ENCODE measurements around the gene GRID1. TPM values are rescaled to one million over a fixed set of nuclear protein-coding genes. Genes with fewer than 3 reads are reported as not detected.

Gene GRID1
- total and polyA plus RNA-seq, 2 experiments from 2014 or later = not detected

DNA sequence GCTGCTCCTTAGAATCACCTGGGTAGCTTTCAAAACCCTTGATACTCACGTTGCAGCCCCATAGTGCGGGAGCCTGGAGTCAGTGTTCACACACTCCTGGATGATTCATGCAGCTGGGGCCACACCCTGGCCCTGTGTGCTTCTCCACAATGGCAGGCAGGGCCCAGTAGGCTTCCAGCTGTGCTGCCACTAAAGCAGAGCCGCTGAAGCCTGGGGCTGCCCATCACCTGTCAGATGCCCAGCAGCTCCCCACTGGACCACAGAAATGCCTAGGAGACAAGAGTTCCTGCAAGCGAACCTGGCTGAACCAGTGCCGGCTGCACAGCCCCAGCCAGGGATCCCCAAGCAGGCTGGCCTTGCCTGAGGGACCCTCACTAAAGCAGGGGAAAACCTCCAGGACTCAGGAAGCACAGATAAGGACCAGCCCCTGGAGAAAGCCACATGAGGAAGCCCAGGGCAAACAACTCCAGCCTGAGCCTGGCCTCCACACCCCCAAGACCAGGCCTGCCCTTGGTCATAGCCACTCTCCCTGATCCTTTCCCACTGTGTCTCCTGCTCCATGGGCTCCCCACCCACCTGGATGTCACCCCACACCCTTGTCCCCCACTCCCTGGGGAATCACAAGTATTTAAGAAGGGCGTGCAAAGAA is 111.9 kb downstream of the GRID1 start:
- Histone ChIP-seq H3K9me2 (ENCODE audit: insufficient read depth) (no peaks in the 10 kb centered on the region), H3K36me3 (ENCODE audit: low read depth) (no peaks in the 10 kb centered on the region), H3K4me1 (ENCODE audit: insufficient read depth) (no peaks in the 10 kb centered on the region), H3K27me3 (replicated peaks; ENCODE audit: insufficient read depth) (no peaks in the 10 kb centered on the region; the same call in 1 of the 2 replicates), H3K79me2 (ENCODE audit: insufficient read depth) (no peaks in the 10 kb centered on the region), H3K9ac (no peak overlapping the region), H2AFZ (no peak overlapping the region), H3K27ac (no peak overlapping the region), H3K9me3 (ENCODE audit: low read depth) (no peaks in the 10 kb centered on the region), H3F3A (ENCODE audit: insufficient read depth) (no peaks in the 10 kb centered on the region), H3K4me3 (no peak overlapping the region), H4K20me1 (ENCODE audit: insufficient read depth) (no peaks in the 10 kb centered on the region), H3K4me2 (ENCODE audit: unreplicated experiment) (no peak overlapping the region)
- DNase-seq = peak; percentile 15
- in situ Hi-C loops (cut with MboI) = no loop called here
- TF ChIP-seq EZH2 (IDR thresholded peaks at IDR 0.05; ENCODE audit: insufficient read depth, poor library complexity, severe bottlenecking) (no peak), EZH2phosphoT487 (IDR thresholded peaks at IDR 0.05; ENCODE audit: insufficient read depth, low read depth) (no peak)
- WGBS, 2 experiments (ENCODE audit: low coverage in 1 of 2, low lambda C conversion rate in 2 of 2, missing lambda C conversion rate in 2 of 2) = 28 to 30% methylated on average over 6 of the region's 6 CpGs

DNA sequence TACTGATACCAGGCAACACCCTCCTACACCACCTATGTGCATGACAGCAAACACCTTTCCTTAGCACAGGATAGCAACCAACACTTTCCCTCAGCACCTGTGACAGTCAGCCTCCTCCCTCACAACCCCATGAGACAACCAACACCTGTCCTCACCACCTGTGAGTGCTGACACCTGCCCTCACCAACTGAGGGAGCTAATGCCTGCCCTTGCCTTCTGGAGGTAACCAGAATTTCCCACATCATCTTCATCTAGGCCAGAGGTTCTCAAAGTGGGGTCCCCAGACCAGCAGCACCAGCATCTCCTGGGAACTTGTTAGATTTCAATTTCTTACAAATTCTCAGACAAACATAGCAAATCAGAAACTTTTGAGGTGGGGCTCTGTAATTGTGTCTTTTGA is 112.5 kb downstream of the GRID1 start:
- Histone ChIP-seq H3K9ac (no peak overlapping the region), H3K4me2 (ENCODE audit: unreplicated experiment) (no peak overlapping the region), H3K4me3 (no peak overlapping the region), H2AFZ (no peak overlapping the region), H4K20me1 (ENCODE audit: insufficient read depth) (no peaks in the 10 kb centered on the region), H3K27me3 (replicated peaks; ENCODE audit: insufficient read depth) (no peaks in the 10 kb centered on the region; the same call in 1 of the 2 replicates), H3K27ac (no peak overlapping the region), H3K4me1 (ENCODE audit: insufficient read depth) (no peaks in the 10 kb centered on the region), H3K9me2 (ENCODE audit: insufficient read depth) (no peaks in the 10 kb centered on the region), H3K79me2 (ENCODE audit: insufficient read depth) (no peaks in the 10 kb centered on the region), H3K9me3 (ENCODE audit: low read depth) (no peaks in the 10 kb centered on the region), H3F3A (ENCODE audit: insufficient read depth) (no peaks in the 10 kb centered on the region), H3K36me3 (ENCODE audit: low read depth) (no peaks in the 10 kb centered on the region)
- TF ChIP-seq EZH2phosphoT487 (IDR thresholded peaks at IDR 0.05; ENCODE audit: insufficient read depth, low read depth) = no peak
- no peak for TF ChIP-seq EZH2 (IDR thresholded peaks at IDR 0.05; ENCODE audit: insufficient read depth, poor library complexity, severe bottlenecking)
- DNase-seq = no peak
- in situ Hi-C loops (cut with MboI) = no loop called here

DNA sequence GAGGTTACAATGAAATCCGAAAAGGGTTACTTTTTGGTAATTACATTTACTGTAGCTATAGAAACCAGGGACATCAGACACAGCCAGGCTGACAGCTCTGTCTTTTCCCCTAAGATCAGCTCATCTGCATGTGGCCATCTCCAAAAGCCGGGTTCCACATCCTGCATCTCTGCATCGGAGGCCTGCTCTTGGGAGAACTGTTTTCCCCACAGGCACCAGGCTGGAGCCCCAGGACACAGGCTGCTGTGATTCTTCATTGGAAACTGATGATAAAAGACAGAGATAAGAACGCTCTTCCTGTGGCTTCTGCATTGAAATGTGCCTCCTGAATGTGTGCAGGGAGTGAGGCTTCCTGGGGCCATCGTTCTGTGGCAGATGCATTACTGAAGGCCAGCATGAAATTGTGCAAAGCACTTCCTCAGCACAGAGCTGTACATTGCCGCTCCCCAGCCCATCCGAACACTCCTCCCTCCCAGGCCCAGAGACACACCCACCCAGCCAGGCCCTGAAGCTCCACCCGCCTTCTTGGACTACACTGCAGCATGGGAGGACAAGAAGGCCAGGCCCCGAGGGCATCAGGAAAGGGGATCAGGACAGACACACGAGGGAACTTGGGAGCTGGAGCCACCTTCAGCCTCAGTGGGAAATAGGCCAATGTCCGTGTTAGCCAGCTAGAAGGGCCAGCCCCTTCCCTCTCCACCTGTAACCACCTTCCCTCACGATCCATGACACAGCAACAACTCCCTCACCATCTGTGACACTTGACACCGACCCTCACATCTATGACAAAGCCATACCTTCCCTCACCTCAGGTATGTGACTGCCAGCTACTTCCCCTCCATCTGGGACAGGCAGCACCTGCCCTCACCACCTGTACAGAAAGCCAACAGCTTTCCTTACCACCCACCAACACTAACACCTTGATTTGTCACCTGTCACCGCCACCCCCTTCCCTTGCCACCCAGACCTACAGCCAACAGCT is 113.2 kb downstream of the GRID1 start:
- Histone ChIP-seq H3K36me3 (ENCODE audit: low read depth) (no peaks in the 10 kb centered on the region), H3K9me3 (ENCODE audit: low read depth) (no peaks in the 10 kb centered on the region), H3K9ac (no peak overlapping the region), H3K4me2 (ENCODE audit: unreplicated experiment) (no peak overlapping the region), H4K20me1 (ENCODE audit: insufficient read depth) (no peaks in the 10 kb centered on the region), H3K27ac (no peak overlapping the region), H2AFZ (no peak overlapping the region), H3K4me3 (no peak overlapping the region), H3K4me1 (ENCODE audit: insufficient read depth) (no peaks in the 10 kb centered on the region), H3K79me2 (ENCODE audit: insufficient read depth) (no peaks in the 10 kb centered on the region), H3K27me3 (replicated peaks; ENCODE audit: insufficient read depth) (no peaks in the 10 kb centered on the region; the same call in 1 of the 2 replicates), H3F3A (ENCODE audit: insufficient read depth) (no peaks in the 10 kb centered on the region), H3K9me2 (ENCODE audit: insufficient read depth) (no peaks in the 10 kb centered on the region)
- in situ Hi-C loops (cut with MboI) = no loop called here
- no peak for DNase-seq
- WGBS, 2 experiments (ENCODE audit: low coverage in 1 of 2, low lambda C conversion rate in 2 of 2, missing lambda C conversion rate in 2 of 2) = 16 to 19% methylated on average over 14 of the region's 14 CpGs
- TF ChIP-seq EZH2phosphoT487 (IDR thresholded peaks at IDR 0.05; ENCODE audit: insufficient read depth, low read depth) (no peak), EZH2 (IDR thresholded peaks at IDR 0.05; ENCODE audit: insufficient read depth, poor library complexity, severe bottlenecking) (no peak)

DNA sequence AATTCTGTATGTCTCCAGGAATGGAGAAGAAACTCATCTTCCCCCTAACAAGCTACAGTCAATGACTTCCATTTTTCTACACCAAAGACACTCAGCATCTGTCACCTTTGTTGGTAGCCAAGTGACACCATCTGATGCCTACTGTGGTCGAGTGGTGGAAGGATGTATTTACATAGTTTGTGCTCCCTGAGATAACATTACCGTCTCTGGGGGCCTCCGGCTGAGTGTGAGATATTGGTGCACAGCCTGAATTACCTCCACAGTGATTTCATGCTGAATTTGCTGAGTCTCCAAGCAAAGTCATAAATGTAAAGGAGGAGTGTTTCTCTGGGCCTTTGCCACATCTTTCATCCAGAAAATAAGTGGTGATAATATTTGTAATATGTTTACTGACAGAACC is 114.0 kb downstream of the GRID1 start:
- Histone ChIP-seq H3K4me1 (ENCODE audit: insufficient read depth) (no peaks in the 10 kb centered on the region), H3K9me3 (ENCODE audit: low read depth) (no peaks in the 10 kb centered on the region), H2AFZ (no peak overlapping the region), H3K27me3 (replicated peaks; ENCODE audit: insufficient read depth) (no peaks in the 10 kb centered on the region; the same call in 1 of the 2 replicates), H3K4me3 (no peak overlapping the region), H4K20me1 (ENCODE audit: insufficient read depth) (no peaks in the 10 kb centered on the region), H3K36me3 (ENCODE audit: low read depth) (no peaks in the 10 kb centered on the region), H3F3A (ENCODE audit: insufficient read depth) (no peaks in the 10 kb centered on the region), H3K27ac (no peak overlapping the region), H3K79me2 (ENCODE audit: insufficient read depth) (no peaks in the 10 kb centered on the region), H3K9ac (no peak overlapping the region), H3K4me2 (ENCODE audit: unreplicated experiment) (no peak overlapping the region), H3K9me2 (ENCODE audit: insufficient read depth) (no peaks in the 10 kb centered on the region)
- in situ Hi-C loops (cut with MboI) = no loop called here
- WGBS, 2 experiments (ENCODE audit: low coverage in 1 of 2, low lambda C conversion rate in 2 of 2, missing lambda C conversion rate in 2 of 2) = 33 to 36% methylated on average over 3 of the region's 3 CpGs
- TF ChIP-seq EZH2phosphoT487 (IDR thresholded peaks at IDR 0.05; ENCODE audit: insufficient read depth, low read depth) = no peak
- no peak for TF ChIP-seq EZH2 (IDR thresholded peaks at IDR 0.05; ENCODE audit: insufficient read depth, poor library complexity, severe bottlenecking)
- no peak for DNase-seq
